Right lung (tissue), 5 donors: Measurements from ENCODE around the gene SPDYE2B. TPM values are rescaled to one million over a fixed set of nuclear protein-coding genes. Genes with fewer than 3 reads are reported as not detected.
"Not testable (repeated sequence)": the region's sequence is repeated elsewhere in the genome, so short reads cannot be mapped to it uniquely, and the experiment has no call there.

Source experiments
- DNase-seq, 2 donors: peaks; one replicate each; pipeline ENCODE4 v3.0.0-alpha.2; 2013
- polyA plus RNA-seq, 5 donors: library from polyadenylated mRNA; unstranded; fragments of 120-200 nt; gene quantifications; one replicate each; pipeline versions ENCODE4 v1.2.1 to v1.2.3, GENCODE V29; 2013; ENCODE audit warnings: inconsistent platforms in 1 of 5, low replicate concordance in 1 of 5; ENCODE audit not compliant: insufficient read length in 5 of 5, insufficient read depth in 1 of 5

Gene SPDYE2B
- polyA plus RNA-seq, 5 donors = 1.2 to 3.1 (median 2.0) TPM

DNA sequence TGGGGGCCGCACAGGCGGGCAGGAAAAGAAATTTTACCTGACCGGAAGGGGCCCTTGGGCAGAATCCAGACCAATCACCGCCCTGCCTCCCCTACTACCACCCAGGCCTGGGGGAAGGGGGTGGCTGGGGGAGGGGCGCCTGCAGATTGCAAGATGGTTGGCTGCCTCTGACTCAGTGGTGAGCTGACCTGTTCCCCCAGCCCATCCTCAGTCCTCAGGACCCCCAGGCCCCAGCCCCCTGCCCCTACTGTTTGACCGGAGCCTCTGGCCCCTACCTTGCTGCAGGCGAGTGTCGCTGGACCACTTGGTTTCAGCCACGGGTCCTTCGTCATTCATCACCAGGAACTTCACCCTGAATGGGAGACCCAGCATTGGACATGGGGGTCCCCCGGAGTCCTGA, 11.3 kb upstream of the SPDYE2B start:
- DNase-seq = not testable (repeated sequence)

GRCh38 chr7:102642691-102643090, 7.4 kb upstream of the SPDYE2B start, which contains the start of gene UPK3BL1:
Gene UPK3BL1, minus strand, starts transcription at chr7:102642791. Its CDS starts 50 bp downstream, at chr7:102642741.
- not testable (repeated sequence) for DNase-seq

GRCh38 chr7:102643404-102643803, 6.7 kb upstream of the SPDYE2B start:
- not testable (repeated sequence) for DNase-seq

- DNase-seq = not testable (repeated sequence)
These were observed 2.3 kb upstream of the SPDYE2B start for GRCh38 chr7:102647813-102648212.

DNA sequence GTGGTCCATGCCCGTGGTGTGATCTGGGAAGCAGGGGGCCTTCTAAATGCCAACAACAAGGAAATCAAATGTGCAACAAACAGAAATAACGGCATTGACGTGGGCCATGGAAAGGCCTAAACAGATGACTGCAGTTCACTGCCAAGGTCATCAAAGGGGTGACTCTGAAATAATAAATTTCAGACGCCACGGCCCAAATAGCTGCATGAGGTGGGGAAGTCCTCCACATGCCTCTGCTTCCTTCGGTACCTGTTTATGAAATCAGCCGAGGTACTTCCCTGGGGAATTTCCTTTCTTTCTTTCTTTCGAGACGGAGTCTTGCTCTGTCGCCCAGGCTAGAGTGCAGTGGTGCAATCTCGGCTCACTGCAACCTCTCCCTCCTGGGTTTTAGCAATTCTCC, 14.6 kb downstream of the SPDYE2B start:
- DNase-seq = not testable (repeated sequence)

- not testable (repeated sequence) for DNase-seq
These were observed 16.7 kb downstream of the SPDYE2B start for GRCh38 chr7:102666850-102667249.

- not testable (repeated sequence) for DNase-seq
These were observed 17.4 kb downstream of the SPDYE2B start for GRCh38 chr7:102667523-102667922.

GRCh38 chr7:102671166-102671955, 21.2 kb downstream of the SPDYE2B start, which contains the start of gene POLR2J2:
Gene POLR2J2, minus strand, starts transcription at chr7:102671663. Its CDS starts 62 bp downstream, at chr7:102671601.
- peak in 1 of 2 donors; percentile 85 for DNase-seq

DNA sequence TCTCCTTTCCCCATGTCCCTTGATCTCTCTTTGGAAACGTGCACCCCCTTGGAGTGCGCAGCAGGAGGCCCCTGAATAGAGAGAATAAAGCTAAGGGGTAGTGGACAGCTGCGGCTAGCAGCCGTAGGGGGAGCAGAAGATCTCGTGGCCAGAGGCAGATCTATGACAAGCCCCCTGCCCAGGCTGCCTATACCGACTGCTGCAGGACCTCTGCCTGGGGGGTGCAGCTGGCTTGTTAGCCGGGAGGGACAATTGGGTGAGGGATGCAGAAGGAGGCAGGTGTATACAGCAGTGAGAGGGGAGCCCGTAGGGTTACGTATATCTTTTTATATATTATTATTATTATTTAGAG, 21.8 kb downstream of the SPDYE2B start:
- DNase-seq = not testable (repeated sequence)

- DNase-seq = not testable (repeated sequence)
These were observed 23.4 kb downstream of the SPDYE2B start for GRCh38 chr7:102673447-102674067.

GRCh38 chr7:102675545-102675944, 25.4 kb downstream of the SPDYE2B start:
- DNase-seq = not testable (repeated sequence)

DNA sequence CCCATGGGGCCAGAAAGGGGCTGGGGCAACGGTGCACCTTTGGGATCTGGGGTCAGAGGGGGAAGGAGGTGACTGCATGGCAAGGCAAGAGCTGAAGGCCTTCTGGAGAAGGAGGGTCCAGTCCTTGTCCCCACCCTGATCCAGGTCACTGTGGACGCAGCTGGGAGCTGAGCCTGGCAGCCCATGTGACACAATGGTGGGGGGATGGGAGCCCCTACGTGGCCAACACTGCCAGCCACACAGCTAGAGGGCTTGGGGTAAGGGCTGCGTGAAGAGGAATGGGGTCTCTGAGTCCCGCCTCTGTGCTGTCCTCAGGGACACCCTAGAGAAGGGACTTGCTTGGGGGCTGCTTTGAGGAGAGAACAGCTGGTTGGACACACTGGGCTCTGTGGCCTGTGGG, 30.7 kb downstream of the SPDYE2B start:
- not testable (repeated sequence) for DNase-seq

- not testable (repeated sequence) for DNase-seq
These were observed 32.4 kb downstream of the SPDYE2B start for GRCh38 chr7:102682560-102682959.

GRCh38 chr7:102688299-102689036, 38.3 kb downstream of the SPDYE2B start:
- not testable (repeated sequence) for DNase-seq

DNA sequence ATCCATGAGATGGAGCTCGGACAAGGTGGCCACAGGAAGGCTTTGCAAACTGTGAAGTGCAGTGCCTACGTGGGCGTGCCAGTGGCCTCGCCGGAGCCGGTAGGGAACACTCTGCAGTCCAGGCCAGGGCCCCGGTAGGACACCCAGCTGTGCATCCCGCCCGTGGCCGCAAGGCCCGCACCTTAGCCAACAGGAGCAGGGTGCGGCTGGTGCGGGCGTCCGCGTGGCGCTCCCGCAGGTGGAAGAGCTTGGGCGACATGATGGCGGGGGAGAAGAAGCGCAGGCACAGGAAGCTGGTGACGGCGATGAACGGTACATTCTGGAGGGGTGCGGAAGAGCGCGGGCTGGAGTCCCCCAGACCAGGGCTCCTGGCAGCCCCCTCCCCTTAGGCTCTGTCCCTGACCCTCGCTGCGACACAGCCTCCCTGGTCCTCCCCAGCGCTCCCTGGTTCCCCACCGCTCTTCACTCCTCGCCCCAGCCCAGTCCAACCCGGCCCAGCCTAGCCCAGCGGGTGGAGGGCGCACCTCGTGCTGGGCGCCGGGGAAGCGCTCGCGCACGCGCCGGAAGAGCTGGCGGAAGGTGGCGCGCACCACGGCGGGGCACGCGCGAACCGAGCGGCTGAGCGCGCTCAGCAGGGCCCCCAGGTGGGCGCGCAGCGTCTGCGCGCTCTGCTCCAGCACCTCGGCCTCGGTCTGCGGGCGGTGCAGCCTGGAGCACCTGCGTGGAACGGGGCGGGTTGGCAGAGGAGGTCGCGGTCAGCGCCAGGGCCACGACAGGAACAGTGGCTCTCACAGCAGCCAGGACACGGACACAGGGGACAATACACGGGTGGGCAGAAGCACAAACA, 39.5 kb downstream of the SPDYE2B start:
- not testable (repeated sequence) for DNase-seq

DNA sequence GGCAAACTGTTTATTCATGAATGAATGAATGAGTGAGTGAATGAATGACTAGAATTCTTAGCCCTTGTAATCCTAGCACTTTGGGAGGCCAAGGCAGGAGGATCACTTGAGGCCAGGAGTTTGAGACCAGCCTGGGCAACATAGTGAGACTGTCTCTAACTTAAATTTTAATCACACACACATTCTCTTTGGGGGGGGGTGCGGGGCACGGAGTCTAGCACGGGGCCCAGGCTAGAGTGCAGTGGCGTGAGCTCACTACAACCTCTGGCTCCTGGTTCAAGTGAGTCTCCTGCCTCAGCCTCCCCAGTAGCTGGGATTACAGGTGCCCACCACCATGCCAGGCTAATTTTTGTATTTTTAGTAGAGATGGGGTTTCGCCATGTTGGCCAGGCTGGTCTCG, 40.5 kb downstream of the SPDYE2B start:
- not testable (repeated sequence) for DNase-seq

DNA sequence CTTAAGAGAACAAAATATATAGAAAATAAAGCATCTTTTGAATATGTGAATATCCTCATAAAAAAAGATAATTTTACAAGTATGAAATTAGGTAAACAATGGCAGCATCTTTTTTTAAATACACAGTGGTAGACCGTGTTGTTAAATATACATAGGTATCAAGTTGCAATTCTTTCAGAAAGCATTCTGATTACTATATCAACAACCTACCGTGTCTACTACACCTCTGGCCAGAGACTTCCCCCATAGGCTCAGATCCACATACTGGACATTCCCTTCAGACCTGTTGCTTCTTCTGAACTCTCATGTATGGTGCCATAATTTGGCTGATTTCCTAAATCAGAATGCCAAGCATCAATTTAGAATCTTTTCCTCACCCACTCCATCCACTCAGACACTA, 43.9 kb downstream of the SPDYE2B start:
- DNase-seq = not testable (repeated sequence)

DNA sequence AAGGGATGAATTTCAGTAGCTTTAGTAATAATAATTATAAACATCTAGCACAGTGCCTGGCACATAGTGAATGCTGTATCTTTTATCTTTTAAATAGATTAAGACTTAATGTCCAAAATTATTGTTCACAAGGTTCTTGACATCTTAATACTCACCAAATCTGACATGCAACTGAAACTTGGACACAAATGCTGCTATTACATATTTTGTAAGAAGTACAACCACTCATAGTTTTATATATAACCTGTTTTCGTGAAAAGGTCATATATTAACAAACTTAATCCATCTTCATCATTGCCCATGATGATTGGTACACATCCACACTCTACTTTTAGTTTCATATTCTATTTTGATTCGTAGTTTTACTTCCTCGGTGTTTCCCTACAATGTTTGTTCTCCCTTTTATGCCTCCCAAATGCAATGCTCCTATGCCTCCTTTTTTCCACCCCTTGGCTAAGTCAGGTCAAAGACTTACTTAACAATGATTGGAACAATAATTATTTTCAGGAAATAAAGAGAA, 45.0 kb downstream of the SPDYE2B start:
- not testable (repeated sequence) for DNase-seq

DNA sequence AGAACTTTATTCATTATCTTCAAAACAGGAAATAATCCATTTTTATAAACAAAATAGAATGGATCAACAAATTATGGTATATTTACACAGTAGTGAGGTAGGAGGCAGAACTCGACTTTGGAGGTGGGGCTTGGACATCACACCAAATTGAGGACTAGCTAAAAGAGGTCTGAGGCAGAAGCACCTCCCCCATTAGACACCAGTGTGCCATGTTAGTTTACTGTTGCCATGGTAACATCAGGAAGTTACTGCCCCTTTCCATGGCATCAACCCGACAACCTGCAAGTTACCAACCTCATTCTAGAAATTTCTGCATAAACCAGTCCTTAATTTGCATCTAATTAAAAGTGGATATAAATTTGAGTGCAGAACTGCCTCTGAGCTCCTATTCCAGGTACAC, 45.9 kb downstream of the SPDYE2B start:
- DNase-seq = not testable (repeated sequence)

- not testable (repeated sequence) for DNase-seq
These were observed 47.8 kb downstream of the SPDYE2B start for GRCh38 chr7:102697642-102698512.
